Endodermal cell (in vitro differentiated cells): ENCODE measurements around the gene UPB1. TPM values are rescaled to one million over a fixed set of nuclear protein-coding genes. Genes with fewer than 3 reads are reported as not detected.

Experiments used
- DNase-seq: peaks from one replicate; pipeline ENCODE4 v3.0.0-alpha.2; 2017
- H3K27ac ChIP-seq: 2 replicates; pipeline ENCODE4 v1.5.1; 2013; ENCODE audit warnings: mild to moderate bottlenecking, low read depth, low read length, moderate library complexity
- H3K27me3 ChIP-seq: 2 replicates; pipeline ENCODE4 v1.6.1; 2013; ENCODE audit warnings: mild to moderate bottlenecking, low read length, moderate library complexity; ENCODE audit not compliant: insufficient read depth, control insufficient read depth, poor library complexity, severe bottlenecking
- H3K36me3 ChIP-seq: 2 replicates; pipeline ENCODE4 v1.7.0; 2013; ENCODE audit warnings: mild to moderate bottlenecking, low read length, moderate library complexity; ENCODE audit not compliant: control insufficient read depth, insufficient read depth
- H3K4me1 ChIP-seq: one replicate; pipeline ENCODE4 v1.7.0; 2013; ENCODE audit warnings: low read length; ENCODE audit not compliant: control insufficient read depth, insufficient read depth
- H3K4me3 ChIP-seq: 2 replicates; pipeline ENCODE4 v1.5.1; 2013; ENCODE audit warnings: mild to moderate bottlenecking, low read length, moderate library complexity
- H3K9ac ChIP-seq: 2 replicates; pipeline ENCODE4 v1.6.1; 2013; ENCODE audit warnings: mild to moderate bottlenecking, low read length, moderate library complexity; ENCODE audit not compliant: poor library complexity, severe bottlenecking; ENCODE audit errors: extremely low read depth
- H3K9me3 ChIP-seq: 2 replicates; pipeline ENCODE4 v1.6.1; 2013; ENCODE audit warnings: mild to moderate bottlenecking, low read length, moderate library complexity; ENCODE audit not compliant: control insufficient read depth
- H3K27ac Mint-ChIP-seq: 2 replicates; pipeline ENCODE4 v1.8.0; 2020; ENCODE audit warnings: mixed read lengths
- H3K27me3 Mint-ChIP-seq: 2 replicates; pipeline ENCODE4 v1.8.0; 2021; ENCODE audit warnings: mild to moderate bottlenecking, mixed read lengths; ENCODE audit not compliant: insufficient read depth
- H3K36me3 Mint-ChIP-seq: 2 replicates; pipeline ENCODE4 v1.8.0; 2020; ENCODE audit warnings: low read depth, mixed read lengths
- H3K4me1 Mint-ChIP-seq: 2 replicates; pipeline ENCODE4 v1.8.0; 2020; ENCODE audit warnings: mixed read lengths
- H3K4me3 Mint-ChIP-seq: 2 replicates; pipeline ENCODE4 v1.8.0; 2020; ENCODE audit warnings: mild to moderate bottlenecking, moderate library complexity, mixed read lengths
- H3K9me3 Mint-ChIP-seq: 2 replicates; pipeline ENCODE4 v1.8.0; 2020; ENCODE audit warnings: mild to moderate bottlenecking, mixed read lengths
- CTCF ChIP-seq: fragments of 200-600 bp; sonication (generic); conservative IDR thresholded peaks from 2 replicates; pipeline ENCODE4 v1.5.0; 2021; ENCODE audit warnings: antibody characterized with exemption, mild to moderate bottlenecking
- WGBS, 2 experiments: methylation state at CpG; one replicate each; pipeline versions ENCODE4 v1.1.5 to v1.1.7; 2013; ENCODE audit warnings: missing lambda C conversion rate in 2 of 2, mixed read lengths in 1 of 2; ENCODE audit not compliant: insufficient coverage in 1 of 2, insufficient read length in 1 of 2; 5-methylcytosine and 5-hydroxymethylcytosine counted together
- total RNA-seq, 2 donors: library from RNA; stranded (reverse); fragmentation: NEBNext Ultra II Directional in 1 of 2; extraction: Animal tissue kit (Norgen Biotek cat#: 25700) in 1 of 2; gene quantifications; 2 replicates in 1 of 2; 3 replicates in 1 of 2; pipeline ENCODE4 v1.2.1, GENCODE V29; 2021

The UPB1 gene
- total RNA-seq, 2 donors from 2014 or later = 0.40 TPM; not detected in 1

- H3K27me3 ChIP-seq = peaks cover 4% of the 10 kb centered on the region
- peaks cover 13% of the 10 kb centered on the region for H3K4me1 ChIP-seq
- TF ChIP-seq CTCF = no peak
- DNase-seq = no peak
- no peaks in the 10 kb centered on the region for H3K9me3 ChIP-seq
- 40 to 84% methylated on average over 1 to 3 of the region's 3 CpGs for WGBS, 2 experiments
- H3K4me3 ChIP-seq = no peak overlapping the region
- no peaks in the 10 kb centered on the region for H3K36me3 ChIP-seq
- Mint-ChIP-seq H3K4me1 (peaks cover 37% of the 10 kb centered on the region), H3K27ac (no peak overlapping the region), H3K9me3 (no peaks in the 10 kb centered on the region), H3K27me3 (peaks cover 29% of the 10 kb centered on the region), H3K4me3 (no peak overlapping the region), H3K36me3 (no peaks in the 10 kb centered on the region)
- no peak overlapping the region for H3K27ac ChIP-seq
- no peak overlapping the region for H3K9ac ChIP-seq
Observed at GRCh38 chr22:24516301-24516737, 21.2 kb downstream of the UPB1 start.

DNA sequence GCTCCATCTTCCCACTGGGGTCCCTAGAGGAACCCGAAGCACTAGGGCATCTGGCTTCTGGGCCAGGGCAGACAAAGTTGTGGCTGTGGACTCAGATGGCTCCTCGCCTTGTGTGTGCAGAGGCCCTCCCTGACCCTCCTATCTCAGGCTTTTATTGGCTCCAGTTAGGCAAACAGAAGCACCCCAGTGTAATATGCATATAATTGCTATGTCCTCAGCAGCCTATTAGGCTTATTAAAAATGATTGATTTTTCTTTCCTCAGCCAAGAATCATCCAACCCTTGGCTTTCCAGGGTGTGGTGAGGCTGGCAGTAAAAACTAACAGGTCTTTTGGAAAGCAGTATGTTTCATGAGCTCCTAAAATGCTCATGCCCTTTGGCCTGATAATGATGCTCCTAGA is 22.3 kb downstream of the UPB1 start:
- peaks cover 20% of the 10 kb centered on the region for H3K4me1 ChIP-seq
- 93 to 94% methylated on average over 2 of the region's 2 CpGs for WGBS, 2 experiments
- H3K27me3 ChIP-seq = peaks cover 4% of the 10 kb centered on the region

GRCh38 chr22:24518228-24518627 is 23.1 kb downstream of the UPB1 start:
- H3K4me1 Mint-ChIP-seq = peaks cover 28% of the 10 kb centered on the region
- no peak for DNase-seq
- H3K27ac Mint-ChIP-seq = no peak overlapping the region
- Histone ChIP-seq H3K9ac (no peak overlapping the region), H3K27ac (no peak overlapping the region), H3K4me1 (peaks cover 20% of the 10 kb centered on the region), H3K36me3 (no peaks in the 10 kb centered on the region), H3K4me3 (no peak overlapping the region), H3K27me3 (peaks cover 4% of the 10 kb centered on the region), H3K9me3 (no peaks in the 10 kb centered on the region)
- H3K27me3 Mint-ChIP-seq = peaks cover 29% of the 10 kb centered on the region
- no peak for TF ChIP-seq CTCF
- no peaks in the 10 kb centered on the region for H3K36me3 Mint-ChIP-seq
- H3K4me3 Mint-ChIP-seq = no peak overlapping the region
- no peaks in the 10 kb centered on the region for H3K9me3 Mint-ChIP-seq
- WGBS, 2 experiments = 93 to 95% methylated on average over 2 to 3 of the region's 3 CpGs

More for the DNA sequence above, 22.3 kb downstream of the UPB1 start:
- Histone ChIP-seq H3K36me3 (no peaks in the 10 kb centered on the region), H3K9me3 (no peaks in the 10 kb centered on the region), H3K4me3 (no peak overlapping the region), H3K9ac (no peak overlapping the region), H3K27ac (no peak overlapping the region)
- peaks cover 29% of the 10 kb centered on the region for H3K27me3 Mint-ChIP-seq
- H3K36me3 Mint-ChIP-seq = no peaks in the 10 kb centered on the region
- no peak for DNase-seq
- H3K27ac Mint-ChIP-seq = no peak overlapping the region
- H3K4me1 Mint-ChIP-seq = peaks cover 36% of the 10 kb centered on the region
- TF ChIP-seq CTCF = no peak
- H3K9me3 Mint-ChIP-seq = no peaks in the 10 kb centered on the region
- H3K4me3 Mint-ChIP-seq = no peak overlapping the region
